NCI-H226 (cell line): ENCODE results near the gene IL4I1.
A peak's percentile ranks its signal among the peaks of the same experiment; 100 is the strongest.

Source experiments
- DNase-seq: peaks from one replicate; pipeline ENCODE4 v3.0.0-alpha.2; 2015

Gene IL4I1

GRCh38 chr19:49848938-49849337 lies 47.7 kb downstream of the IL4I1 start:
- DNase-seq: no peak

DNA sequence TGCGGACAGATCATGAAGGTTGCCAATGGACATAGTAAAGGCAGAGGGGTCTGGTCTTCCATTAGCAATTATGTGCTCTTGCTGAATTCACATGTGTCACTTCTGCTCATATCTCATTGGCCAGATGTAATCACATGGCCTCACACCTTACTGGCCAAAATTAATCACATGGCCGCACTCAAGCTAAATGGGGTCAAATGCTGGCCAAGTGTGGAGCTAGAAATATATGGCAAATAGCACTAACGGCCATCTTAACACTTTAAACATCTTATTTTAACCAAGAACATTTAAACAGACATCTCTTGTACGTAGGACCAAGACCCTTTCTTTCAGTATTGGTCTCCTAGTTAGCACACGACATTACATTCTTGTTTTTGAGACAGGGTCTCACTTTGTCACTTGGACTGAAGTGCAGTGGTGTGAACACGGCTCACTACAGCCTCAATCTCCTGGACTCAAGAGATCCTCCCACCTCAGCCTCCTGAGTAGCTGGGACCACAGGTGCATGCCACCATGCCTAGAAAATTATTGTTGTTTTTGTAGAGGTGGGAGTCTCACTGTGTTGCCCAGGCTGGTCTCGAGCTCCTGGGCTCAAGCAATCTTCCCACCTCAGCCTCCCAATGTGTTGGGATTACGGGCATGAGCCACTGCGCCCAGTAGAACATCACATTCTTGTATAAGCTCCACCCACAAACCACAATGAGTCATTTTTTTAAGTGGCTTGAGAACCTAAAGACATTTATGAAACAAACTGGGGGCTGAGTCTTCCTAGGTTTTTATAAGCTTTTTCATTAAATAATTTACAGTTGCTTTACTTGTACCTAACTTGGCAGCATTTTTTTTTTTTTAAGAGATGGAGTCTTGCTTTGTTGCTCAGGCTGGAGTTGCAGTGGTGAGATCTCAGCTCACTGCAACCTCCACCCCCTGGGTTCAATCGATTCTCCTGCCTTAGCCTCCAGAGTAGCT lies 48.7 kb downstream of the IL4I1 start:
- peak; percentile 83 for DNase-seq

DNA sequence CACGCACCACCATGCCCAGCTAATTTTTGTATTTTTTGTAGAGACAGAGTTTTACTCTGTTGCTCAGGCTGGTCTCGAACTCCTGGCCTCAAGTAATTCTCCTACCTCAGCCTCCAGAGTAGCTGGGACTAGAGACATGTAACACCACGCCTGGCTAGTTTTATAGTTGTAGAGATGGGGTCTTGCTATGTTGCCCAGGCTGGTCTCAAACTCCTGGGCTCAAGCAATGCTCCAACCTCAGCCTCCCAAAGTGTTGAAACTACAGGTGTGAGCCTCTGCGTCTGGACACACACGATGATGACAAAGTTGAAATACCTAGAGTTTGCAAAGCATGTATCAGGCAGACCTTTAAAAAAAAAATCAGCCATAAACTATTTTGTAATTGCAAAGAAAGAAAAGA lies 50.3 kb downstream of the IL4I1 start:
- no peak for DNase-seq

- no peak for DNase-seq
Measured at GRCh38 chr19:49845414-49845813, 51.3 kb downstream of the IL4I1 start.

DNA sequence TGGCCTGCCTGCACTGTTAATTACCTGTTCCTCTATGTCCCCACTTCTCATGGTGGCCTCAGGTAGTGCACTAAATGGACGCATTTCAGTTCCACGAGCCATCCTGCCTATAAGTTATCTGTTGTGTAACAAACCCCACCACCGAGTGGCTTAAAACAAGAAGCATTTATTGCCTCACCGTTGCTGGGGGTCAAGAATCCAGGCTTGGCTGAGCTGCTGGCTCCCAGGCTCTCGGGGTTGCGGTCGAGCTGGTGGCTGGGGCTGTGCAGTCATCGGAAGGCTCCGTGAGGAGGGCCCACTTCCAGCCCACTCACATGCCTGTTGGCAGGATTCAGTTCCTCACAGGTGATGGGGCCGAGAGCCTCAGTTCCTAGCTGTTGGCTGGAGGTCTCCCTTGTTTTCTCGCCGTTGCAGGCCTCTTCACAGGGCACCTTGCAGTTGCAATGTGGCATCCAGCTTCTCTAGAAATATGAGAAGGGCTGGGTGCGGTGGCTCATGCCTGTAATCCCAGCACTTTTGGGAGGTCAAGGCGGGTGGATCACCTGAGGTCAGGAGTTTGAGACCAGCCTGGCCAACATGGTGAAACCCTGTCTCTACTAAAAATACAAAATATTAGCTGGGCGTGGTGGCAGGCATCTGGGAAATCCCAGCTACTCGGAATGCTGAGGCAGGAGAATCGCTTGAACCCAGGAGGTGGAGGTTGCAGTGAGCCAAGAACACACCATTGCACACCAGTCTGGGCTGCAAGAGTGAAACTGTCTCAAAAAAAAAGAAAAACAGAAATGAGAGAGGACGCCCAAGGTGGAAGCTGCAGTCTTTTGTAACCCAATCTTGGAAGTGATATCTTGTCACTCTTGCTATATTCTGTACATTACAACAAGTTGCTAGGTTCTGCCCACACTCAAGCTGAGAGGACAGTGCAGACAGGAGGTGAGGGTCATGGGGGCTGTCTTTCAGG lies 52.3 kb downstream of the IL4I1 start:
- DNase-seq: no peak

- no peak for DNase-seq
Measured at GRCh38 chr19:49843265-49843664, 53.4 kb downstream of the IL4I1 start.

- DNase-seq: no peak
Measured at GRCh38 chr19:49840736-49841249, 55.9 kb downstream of the IL4I1 start.

DNA sequence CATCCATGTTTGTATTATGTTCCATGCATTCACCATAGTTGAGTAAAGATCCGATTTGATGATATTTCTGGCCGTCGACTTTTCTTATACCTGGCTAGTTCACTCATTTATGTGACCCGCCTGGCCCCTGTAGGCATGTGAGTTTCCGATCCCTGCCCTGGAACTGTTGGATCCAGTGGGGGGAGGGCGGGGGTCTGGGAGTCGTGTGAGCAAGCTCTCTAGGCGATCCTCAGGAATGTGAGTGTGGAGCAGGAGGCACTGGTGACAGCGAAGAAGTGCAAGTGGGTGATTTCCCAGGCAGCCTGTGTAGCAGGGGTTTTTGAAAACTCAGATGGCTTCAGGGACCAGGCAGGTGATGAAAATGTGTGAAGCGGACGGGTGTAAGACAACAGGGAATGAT lies 56.4 kb downstream of the IL4I1 start:
- no peak for DNase-seq

DNA sequence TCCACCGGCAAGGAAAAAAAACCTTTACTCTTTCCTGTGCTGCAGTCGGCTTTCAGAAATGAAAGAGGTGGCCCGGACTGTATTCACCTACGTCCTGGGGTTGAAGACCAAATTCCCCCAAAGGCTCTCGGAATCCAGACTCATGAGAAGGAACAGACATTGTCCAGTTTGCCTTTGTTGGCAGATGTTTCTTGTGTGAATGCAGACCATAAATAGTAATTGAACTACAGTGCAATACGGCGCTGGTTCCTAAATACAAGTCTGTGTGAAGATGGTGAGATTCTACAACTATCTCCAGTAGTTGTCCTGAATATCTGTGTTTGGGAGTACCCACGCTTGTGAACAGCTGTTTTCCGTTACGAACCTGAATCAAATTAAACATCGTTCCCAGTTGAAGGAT lies 57.0 kb downstream of the IL4I1 start:
- DNase-seq: no peak
